Measurements from ENCODE around the gene FBXL17. TPM values are rescaled to one million over a fixed set of nuclear protein-coding genes. Genes with fewer than 3 reads are reported as not detected.

Gene FBXL17
- total RNA-seq, 1 donor from 2014 or later = 12.7 TPM

DNA sequence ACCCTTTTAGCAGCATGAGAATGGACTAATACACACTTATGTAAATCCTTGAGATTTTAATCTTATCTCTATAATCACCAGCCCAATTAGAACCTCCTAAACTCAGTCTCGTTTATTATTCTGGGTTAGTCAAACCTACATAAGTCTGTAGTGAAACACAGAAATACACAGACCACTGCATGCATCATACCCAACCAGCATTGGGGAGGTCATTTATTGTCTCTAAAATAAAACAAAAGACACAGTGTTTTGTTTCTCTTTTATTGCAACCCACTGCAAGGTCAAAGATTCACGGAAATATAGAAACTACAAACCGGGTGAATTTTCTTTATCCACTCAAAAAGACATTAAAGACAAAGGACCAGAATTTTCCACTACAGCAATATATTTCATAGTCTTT, 523.1 kb downstream of the FBXL17 start:
- H3K36me3 Mint-ChIP-seq (ENCODE audit: low read depth, unreplicated experiment) = no peaks in the 10 kb centered on the region
- Histone ChIP-seq H2AFZ (ENCODE audit: low read depth, low read length) (no peak overlapping the region), H3K36me3 (ENCODE audit: insufficient read depth, low read length) (no peaks in the 10 kb centered on the region), H3K9me3 (ENCODE audit: insufficient read depth, low read depth, low read length) (no peaks in the 10 kb centered on the region), H3K4me1 (ENCODE audit: insufficient read depth, low read length) (no peaks in the 10 kb centered on the region), H3K27ac (ENCODE audit: low read depth, low read length) (no peak overlapping the region), H3K9ac (ENCODE audit: low read length) (no peak overlapping the region), H3K4me3 (ENCODE audit: insufficient read depth, low read depth, low read length) (no peak overlapping the region), H3K27me3 (ENCODE audit: insufficient read depth, low read length) (no peaks in the 10 kb centered on the region), H4K20me1 (ENCODE audit: insufficient read depth, low read length) (no peaks in the 10 kb centered on the region), H3K4me2 (ENCODE audit: low read length) (no peak overlapping the region), H3K79me2 (ENCODE audit: insufficient read depth, low read length) (no peaks in the 10 kb centered on the region)
- H3K27me3 Mint-ChIP-seq (ENCODE audit: low read depth, unreplicated experiment) = no peaks in the 10 kb centered on the region
- FAIRE-seq (no peak), DNase-seq (ENCODE audit: low read depth) (no peak)
- no peaks in the 10 kb centered on the region for H3K9me3 Mint-ChIP-seq (ENCODE audit: unreplicated experiment)
- H3K4me1 Mint-ChIP-seq (ENCODE audit: low read depth, unreplicated experiment) = no peaks in the 10 kb centered on the region
- TF ChIP-seq, protein P1, sequence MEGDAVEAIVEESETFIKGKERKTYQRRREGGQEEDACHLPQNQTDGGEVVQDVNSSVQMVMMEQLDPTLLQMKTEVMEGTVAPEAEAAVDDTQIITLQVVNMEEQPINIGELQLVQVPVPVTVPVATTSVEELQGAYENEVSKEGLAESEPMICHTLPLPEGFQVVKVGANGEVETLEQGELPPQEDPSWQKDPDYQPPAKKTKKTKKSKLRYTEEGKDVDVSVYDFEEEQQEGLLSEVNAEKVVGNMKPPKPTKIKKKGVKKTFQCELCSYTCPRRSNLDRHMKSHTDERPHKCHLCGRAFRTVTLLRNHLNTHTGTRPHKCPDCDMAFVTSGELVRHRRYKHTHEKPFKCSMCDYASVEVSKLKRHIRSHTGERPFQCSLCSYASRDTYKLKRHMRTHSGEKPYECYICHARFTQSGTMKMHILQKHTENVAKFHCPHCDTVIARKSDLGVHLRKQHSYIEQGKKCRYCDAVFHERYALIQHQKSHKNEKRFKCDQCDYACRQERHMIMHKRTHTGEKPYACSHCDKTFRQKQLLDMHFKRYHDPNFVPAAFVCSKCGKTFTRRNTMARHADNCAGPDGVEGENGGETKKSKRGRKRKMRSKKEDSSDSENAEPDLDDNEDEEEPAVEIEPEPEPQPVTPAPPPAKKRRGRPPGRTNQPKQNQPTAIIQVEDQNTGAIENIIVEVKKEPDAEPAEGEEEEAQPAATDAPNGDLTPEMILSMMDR (IDR thresholded peaks at IDR 0.05; ENCODE audit: insufficient read depth, low read depth, low read length) = no peak
- TF ChIP-seq EZH2 (IDR thresholded peaks at IDR 0.05; ENCODE audit: insufficient read depth, low read length) = no peak
- H3K4me3 Mint-ChIP-seq (ENCODE audit: unreplicated experiment) = no peak overlapping the region
- no peak overlapping the region for H3K27ac Mint-ChIP-seq (ENCODE audit: unreplicated experiment)

DNA sequence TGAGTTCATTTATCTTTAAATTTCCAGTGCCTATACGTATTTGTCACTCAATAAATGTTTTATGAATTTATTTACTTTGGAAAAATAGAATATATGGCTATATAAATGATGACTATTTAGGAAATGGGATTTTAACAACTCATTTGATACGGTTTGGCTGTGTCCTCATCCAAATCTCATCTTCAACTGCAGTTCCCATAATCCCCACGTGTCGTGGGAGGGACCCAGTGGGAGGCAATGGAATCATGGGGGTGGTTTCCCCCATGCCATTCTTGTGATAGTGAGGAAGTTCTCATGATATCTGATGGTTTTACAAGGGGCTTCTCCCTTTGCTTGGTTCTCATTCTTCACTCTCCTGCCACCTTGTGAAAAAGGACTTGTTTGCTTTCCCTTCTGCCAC, 523.6 kb downstream of the FBXL17 start:
- no peaks in the 10 kb centered on the region for H3K9me3 Mint-ChIP-seq (ENCODE audit: unreplicated experiment)
- H3K27ac Mint-ChIP-seq (ENCODE audit: unreplicated experiment) = no peak overlapping the region
- H2AFZ ChIP-seq (ENCODE audit: low read depth, low read length) = no peak overlapping the region
- H3K9me3 ChIP-seq (ENCODE audit: insufficient read depth, low read depth, low read length) = no peaks in the 10 kb centered on the region
- no peak for DNase-seq (ENCODE audit: low read depth)
- no peak overlapping the region for H3K4me2 ChIP-seq (ENCODE audit: low read length)
- no peak for FAIRE-seq
- no peak for TF ChIP-seq EZH2 (IDR thresholded peaks at IDR 0.05; ENCODE audit: insufficient read depth, low read length)
- TF ChIP-seq, protein P1 (IDR thresholded peaks at IDR 0.05; ENCODE audit: insufficient read depth, low read depth, low read length) = no peak
- H3K79me2 ChIP-seq (ENCODE audit: insufficient read depth, low read length) = no peaks in the 10 kb centered on the region
- H3K4me3 Mint-ChIP-seq (ENCODE audit: unreplicated experiment) = no peak overlapping the region
- no peak overlapping the region for H3K27ac ChIP-seq (ENCODE audit: low read depth, low read length)
- no peaks in the 10 kb centered on the region for H3K27me3 Mint-ChIP-seq (ENCODE audit: low read depth, unreplicated experiment)
- H3K4me1 Mint-ChIP-seq (ENCODE audit: low read depth, unreplicated experiment) = no peaks in the 10 kb centered on the region
- H3K4me1 ChIP-seq (ENCODE audit: insufficient read depth, low read length) = no peaks in the 10 kb centered on the region
- no peaks in the 10 kb centered on the region for H3K36me3 Mint-ChIP-seq (ENCODE audit: low read depth, unreplicated experiment)
- no peaks in the 10 kb centered on the region for H3K27me3 ChIP-seq (ENCODE audit: insufficient read depth, low read length)
- no peak overlapping the region for H3K9ac ChIP-seq (ENCODE audit: low read length)
- H3K36me3 ChIP-seq (ENCODE audit: insufficient read depth, low read length) = no peaks in the 10 kb centered on the region
- no peaks in the 10 kb centered on the region for H4K20me1 ChIP-seq (ENCODE audit: insufficient read depth, low read length)
- no peak overlapping the region for H3K4me3 ChIP-seq (ENCODE audit: insufficient read depth, low read depth, low read length)

DNA sequence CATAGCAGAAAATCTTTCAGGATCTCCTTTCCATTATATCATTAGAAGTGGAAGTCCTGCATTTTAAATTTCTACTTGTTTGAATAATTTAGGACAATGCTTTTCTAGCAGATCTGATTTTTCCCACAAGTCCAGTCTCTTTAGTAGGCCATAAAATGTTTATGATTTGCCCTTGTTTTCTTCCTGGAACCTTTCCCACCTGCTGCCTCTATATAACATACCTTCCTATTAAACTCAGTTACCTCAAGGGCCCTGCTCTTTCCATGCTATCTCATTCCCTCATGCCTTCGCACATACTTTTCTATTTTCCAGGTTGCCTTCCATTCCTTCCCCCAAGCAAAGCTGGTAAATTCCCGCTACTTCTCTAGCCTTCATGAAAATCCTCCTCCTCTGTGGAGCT, 524.1 kb downstream of the FBXL17 start:
- Histone ChIP-seq H3K4me3 (ENCODE audit: insufficient read depth, low read depth, low read length) (no peak overlapping the region), H3K27me3 (ENCODE audit: insufficient read depth, low read length) (no peaks in the 10 kb centered on the region), H3K36me3 (ENCODE audit: insufficient read depth, low read length) (no peaks in the 10 kb centered on the region), H3K9ac (ENCODE audit: low read length) (no peak overlapping the region), H3K4me2 (ENCODE audit: low read length) (no peak overlapping the region), H3K79me2 (ENCODE audit: insufficient read depth, low read length) (no peaks in the 10 kb centered on the region), H2AFZ (ENCODE audit: low read depth, low read length) (no peak overlapping the region), H4K20me1 (ENCODE audit: insufficient read depth, low read length) (no peaks in the 10 kb centered on the region), H3K9me3 (ENCODE audit: insufficient read depth, low read depth, low read length) (no peaks in the 10 kb centered on the region), H3K4me1 (ENCODE audit: insufficient read depth, low read length) (no peaks in the 10 kb centered on the region), H3K27ac (ENCODE audit: low read depth, low read length) (no peak overlapping the region)
- H3K4me1 Mint-ChIP-seq (ENCODE audit: low read depth, unreplicated experiment) = no peaks in the 10 kb centered on the region
- no peak overlapping the region for H3K4me3 Mint-ChIP-seq (ENCODE audit: unreplicated experiment)
- H3K27ac Mint-ChIP-seq (ENCODE audit: unreplicated experiment) = no peak overlapping the region
- H3K9me3 Mint-ChIP-seq (ENCODE audit: unreplicated experiment) = no peaks in the 10 kb centered on the region
- no peaks in the 10 kb centered on the region for H3K27me3 Mint-ChIP-seq (ENCODE audit: low read depth, unreplicated experiment)
- FAIRE-seq (no peak), DNase-seq (ENCODE audit: low read depth) (no peak)
- TF ChIP-seq EZH2 (IDR thresholded peaks at IDR 0.05; ENCODE audit: insufficient read depth, low read length) = no peak
- TF ChIP-seq, protein P1 (IDR thresholded peaks at IDR 0.05; ENCODE audit: insufficient read depth, low read depth, low read length) = no peak
- no peaks in the 10 kb centered on the region for H3K36me3 Mint-ChIP-seq (ENCODE audit: low read depth, unreplicated experiment)
